Measurements from ENCODE around the gene ETDC. TPM values are rescaled to one million over a fixed set of nuclear protein-coding genes. Genes with fewer than 3 reads are reported as not detected.
A peak's percentile ranks its signal among the peaks of the same experiment; 100 is the strongest.
"Not testable (repeated sequence)": the region's sequence is repeated elsewhere in the genome, so short reads cannot be mapped to it uniquely, and the experiment has no call there.

Gene ETDC
- total RNA-seq, 1 donor from 2014 or later = not detected

DNA sequence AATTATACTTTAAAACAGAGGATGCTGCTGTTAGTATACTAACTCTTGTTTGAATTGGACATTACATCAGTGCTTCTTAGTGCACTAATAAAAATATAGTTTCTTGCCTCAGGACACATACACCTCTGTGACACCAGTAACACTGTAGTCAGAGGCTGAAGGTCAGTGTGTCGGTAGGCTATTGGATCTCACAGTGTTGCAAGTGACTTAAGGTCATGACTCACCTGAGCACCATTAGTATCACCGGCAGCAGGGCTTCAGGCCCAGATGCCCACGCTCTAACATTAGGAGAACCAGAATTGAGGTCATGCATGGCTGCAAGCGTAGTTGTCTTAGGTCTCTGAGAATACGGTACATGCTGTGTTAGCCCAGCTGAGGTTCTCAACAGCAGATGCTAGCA, 15.2 kb downstream of the ETDC start:
- no peak overlapping the region for H3K4me2 ChIP-seq (ENCODE audit: low read length)
- no peak overlapping the region for H3K4me3 ChIP-seq (ENCODE audit: insufficient read depth, low read depth, low read length)
- no peaks in the 10 kb centered on the region for H3K79me2 ChIP-seq (ENCODE audit: insufficient read depth, low read length)
- Mint-ChIP-seq H3K4me3 (ENCODE audit: unreplicated experiment) (no peak overlapping the region), H3K36me3 (ENCODE audit: low read depth, unreplicated experiment) (peaks cover 13% of the 10 kb centered on the region), H3K27ac (ENCODE audit: unreplicated experiment) (no peak overlapping the region), H3K9me3 (ENCODE audit: unreplicated experiment) (peaks cover 5% of the 10 kb centered on the region), H3K27me3 (ENCODE audit: low read depth, unreplicated experiment) (no peaks in the 10 kb centered on the region), H3K4me1 (ENCODE audit: low read depth, unreplicated experiment) (peaks cover 4% of the 10 kb centered on the region)
- H3K27ac ChIP-seq (ENCODE audit: low read depth, low read length) = no peak overlapping the region
- no peak overlapping the region for H3K9ac ChIP-seq (ENCODE audit: low read length)
- H3K9me3 ChIP-seq (ENCODE audit: insufficient read depth, low read depth, low read length) = no peaks in the 10 kb centered on the region
- DNase-seq (ENCODE audit: low read depth) (no peak), FAIRE-seq (peak; percentile 20)
- H3K27me3 ChIP-seq (ENCODE audit: insufficient read depth, low read length) = no peaks in the 10 kb centered on the region
- no peak overlapping the region for H2AFZ ChIP-seq (ENCODE audit: low read depth, low read length)
- no peaks in the 10 kb centered on the region for H3K36me3 ChIP-seq (ENCODE audit: insufficient read depth, low read length)
- TF ChIP-seq, protein P1, sequence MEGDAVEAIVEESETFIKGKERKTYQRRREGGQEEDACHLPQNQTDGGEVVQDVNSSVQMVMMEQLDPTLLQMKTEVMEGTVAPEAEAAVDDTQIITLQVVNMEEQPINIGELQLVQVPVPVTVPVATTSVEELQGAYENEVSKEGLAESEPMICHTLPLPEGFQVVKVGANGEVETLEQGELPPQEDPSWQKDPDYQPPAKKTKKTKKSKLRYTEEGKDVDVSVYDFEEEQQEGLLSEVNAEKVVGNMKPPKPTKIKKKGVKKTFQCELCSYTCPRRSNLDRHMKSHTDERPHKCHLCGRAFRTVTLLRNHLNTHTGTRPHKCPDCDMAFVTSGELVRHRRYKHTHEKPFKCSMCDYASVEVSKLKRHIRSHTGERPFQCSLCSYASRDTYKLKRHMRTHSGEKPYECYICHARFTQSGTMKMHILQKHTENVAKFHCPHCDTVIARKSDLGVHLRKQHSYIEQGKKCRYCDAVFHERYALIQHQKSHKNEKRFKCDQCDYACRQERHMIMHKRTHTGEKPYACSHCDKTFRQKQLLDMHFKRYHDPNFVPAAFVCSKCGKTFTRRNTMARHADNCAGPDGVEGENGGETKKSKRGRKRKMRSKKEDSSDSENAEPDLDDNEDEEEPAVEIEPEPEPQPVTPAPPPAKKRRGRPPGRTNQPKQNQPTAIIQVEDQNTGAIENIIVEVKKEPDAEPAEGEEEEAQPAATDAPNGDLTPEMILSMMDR (IDR thresholded peaks at IDR 0.05; ENCODE audit: insufficient read depth, low read depth, low read length) = no peak
- TF ChIP-seq EZH2 (IDR thresholded peaks at IDR 0.05; ENCODE audit: insufficient read depth, low read length) = no peak
- H3K4me1 ChIP-seq (ENCODE audit: insufficient read depth, low read length) = peaks cover 4% of the 10 kb centered on the region
- H4K20me1 ChIP-seq (ENCODE audit: insufficient read depth, low read length) = no peaks in the 10 kb centered on the region

DNA sequence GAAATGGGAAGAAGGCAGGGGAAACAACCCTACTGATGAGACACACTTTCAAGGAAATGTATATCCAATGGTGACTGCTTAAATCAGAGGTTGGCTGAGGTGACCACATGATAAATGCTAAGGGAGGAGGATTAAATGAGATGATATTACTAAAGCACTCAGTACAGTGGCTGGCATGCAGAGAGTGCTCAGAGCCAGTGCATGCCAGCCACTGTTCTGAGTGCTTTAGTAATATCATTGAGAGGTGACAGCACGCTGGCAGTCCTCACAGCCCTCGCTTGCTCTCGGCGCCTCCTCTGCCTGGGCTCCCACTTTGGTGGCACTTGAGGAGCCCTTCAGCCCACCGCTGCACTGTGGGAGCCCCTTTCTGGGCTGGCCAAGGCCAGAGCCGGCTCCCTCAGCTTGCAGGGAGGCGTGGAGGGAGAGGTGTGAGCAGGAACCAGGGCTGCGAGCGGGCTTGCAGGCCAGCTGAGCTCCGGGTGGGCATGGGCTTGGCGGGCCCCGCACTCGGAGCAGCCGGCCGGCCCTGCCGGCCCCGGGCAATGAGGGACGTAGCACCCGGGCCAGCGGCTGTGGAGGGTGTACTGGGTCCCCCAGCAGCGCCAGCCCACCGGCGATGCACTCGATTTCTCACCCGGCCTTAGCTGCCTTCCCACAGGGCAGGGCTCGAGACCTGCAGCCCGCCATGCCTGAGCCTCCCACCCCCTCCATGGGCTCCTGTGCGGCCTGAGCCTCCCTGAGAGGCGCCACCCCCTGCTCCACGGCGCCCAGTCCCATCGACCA, 15.9 kb downstream of the ETDC start:
- H2AFZ ChIP-seq (ENCODE audit: low read depth, low read length); FAIRE-seq; H3K4me3 Mint-ChIP-seq (ENCODE audit: unreplicated experiment); H3K27ac ChIP-seq (ENCODE audit: low read depth, low read length); H3K79me2 ChIP-seq (ENCODE audit: insufficient read depth, low read length); H4K20me1 ChIP-seq (ENCODE audit: insufficient read depth, low read length); DNase-seq (ENCODE audit: low read depth); H3K9ac ChIP-seq (ENCODE audit: low read length); H3K4me1 ChIP-seq (ENCODE audit: insufficient read depth, low read length); H3K9me3 ChIP-seq (ENCODE audit: insufficient read depth, low read depth, low read length); H3K27me3 ChIP-seq (ENCODE audit: insufficient read depth, low read length); H3K36me3 ChIP-seq (ENCODE audit: insufficient read depth, low read length); H3K4me2 ChIP-seq (ENCODE audit: low read length); H3K27me3 Mint-ChIP-seq (ENCODE audit: low read depth, unreplicated experiment); H3K4me1 Mint-ChIP-seq (ENCODE audit: low read depth, unreplicated experiment); H3K4me3 ChIP-seq (ENCODE audit: insufficient read depth, low read depth, low read length); H3K27ac Mint-ChIP-seq (ENCODE audit: unreplicated experiment); H3K9me3 Mint-ChIP-seq (ENCODE audit: unreplicated experiment): not testable (repeated sequence)
- H3K36me3 Mint-ChIP-seq (ENCODE audit: low read depth, unreplicated experiment) = peaks cover 13% of the 10 kb centered on the region

DNA sequence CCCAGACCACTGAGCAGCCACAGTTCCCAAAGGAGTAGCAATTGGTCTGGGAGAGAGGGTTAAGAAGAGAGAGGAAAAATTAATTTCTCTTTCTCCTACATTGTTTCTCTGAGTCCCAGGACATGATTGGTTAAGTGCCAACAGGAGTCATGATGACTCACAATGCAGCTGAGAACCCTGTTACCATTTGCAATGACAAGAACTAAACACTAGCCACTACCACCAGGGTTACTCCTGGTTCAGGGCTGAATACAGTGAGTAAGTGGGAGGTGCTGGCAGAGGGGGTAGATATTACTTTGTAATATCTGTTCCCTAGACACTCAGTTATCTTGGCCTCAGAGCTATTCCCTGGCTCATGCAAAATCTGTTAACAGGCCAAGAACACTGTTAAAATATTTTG, 18.0 kb downstream of the ETDC start:
- TF ChIP-seq, protein P1 (IDR thresholded peaks at IDR 0.05; ENCODE audit: insufficient read depth, low read depth, low read length) = no peak
- TF ChIP-seq EZH2 (IDR thresholded peaks at IDR 0.05; ENCODE audit: insufficient read depth, low read length) = no peak
- Histone ChIP-seq H3K36me3 (ENCODE audit: insufficient read depth, low read length) (no peaks in the 10 kb centered on the region), H3K27me3 (ENCODE audit: insufficient read depth, low read length) (no peaks in the 10 kb centered on the region), H3K27ac (ENCODE audit: low read depth, low read length) (peak overlapping the region; percentile 26), H3K4me1 (ENCODE audit: insufficient read depth, low read length) (peaks cover 4% of the 10 kb centered on the region), H3K4me3 (ENCODE audit: insufficient read depth, low read depth, low read length) (no peak overlapping the region), H2AFZ (ENCODE audit: low read depth, low read length) (no peak overlapping the region), H3K9ac (ENCODE audit: low read length) (no peak overlapping the region), H3K9me3 (ENCODE audit: insufficient read depth, low read depth, low read length) (no peaks in the 10 kb centered on the region), H3K79me2 (ENCODE audit: insufficient read depth, low read length) (no peaks in the 10 kb centered on the region), H4K20me1 (ENCODE audit: insufficient read depth, low read length) (no peaks in the 10 kb centered on the region), H3K4me2 (ENCODE audit: low read length) (peak overlapping the region; percentile 64)
- no peak overlapping the region for H3K4me3 Mint-ChIP-seq (ENCODE audit: unreplicated experiment)
- H3K36me3 Mint-ChIP-seq (ENCODE audit: low read depth, unreplicated experiment) = peaks cover 7% of the 10 kb centered on the region
- DNase-seq (ENCODE audit: low read depth) = peak; percentile 87
- H3K27me3 Mint-ChIP-seq (ENCODE audit: low read depth, unreplicated experiment) = no peaks in the 10 kb centered on the region
- H3K27ac Mint-ChIP-seq (ENCODE audit: unreplicated experiment) = no peak overlapping the region
- H3K9me3 Mint-ChIP-seq (ENCODE audit: unreplicated experiment) = no peaks in the 10 kb centered on the region
- FAIRE-seq = peak; percentile 67
- peaks cover 5% of the 10 kb centered on the region for H3K4me1 Mint-ChIP-seq (ENCODE audit: low read depth, unreplicated experiment)
